Mesendoderm (in vitro differentiated cells): ENCODE measurements around the gene CPXM2.

Source experiments
- DNase-seq: peaks from one replicate; pipeline ENCODE4 v3.0.0; 2013
- H2AK5ac ChIP-seq: 2 replicates; pipeline ENCODE4 v1.6.1; 2013; ENCODE audit warnings: low read length, inconsistent platforms
- H2BK120ac ChIP-seq: 2 replicates; pipeline ENCODE4 v1.6.1; 2013; ENCODE audit warnings: low read depth, mild to moderate bottlenecking, low read length, moderate library complexity, mixed read lengths
- H2BK15ac ChIP-seq: replicated peaks from 2 replicates; pipeline ENCODE4 v1.6.1; 2013; ENCODE audit warnings: low read depth, mild to moderate bottlenecking, moderate library complexity
- H2BK5ac ChIP-seq: 2 replicates; pipeline ENCODE4 v1.6.1; 2013; ENCODE audit warnings: low read length, inconsistent platforms
- H3K18ac ChIP-seq: 2 replicates; pipeline ENCODE4 v1.6.1; 2013; ENCODE audit warnings: mild to moderate bottlenecking, low read length, mixed read lengths
- H3K23ac ChIP-seq: one replicate; pipeline ENCODE4 v1.6.1; 2013; ENCODE audit warnings: low read length
- H3K27ac ChIP-seq: 2 replicates; pipeline ENCODE4 v1.5.1; 2013; ENCODE audit warnings: low read depth, mild to moderate bottlenecking, inconsistent platforms, low read length, moderate library complexity
- H3K27me3 ChIP-seq: 2 replicates; pipeline ENCODE4 v1.6.1; 2013; ENCODE audit warnings: low read length, control low read depth, mild to moderate bottlenecking, inconsistent platforms; ENCODE audit not compliant: insufficient read depth, poor library complexity
- H3K36me3 ChIP-seq: 2 replicates; pipeline ENCODE4 v1.6.1; 2013; ENCODE audit warnings: low read length, inconsistent platforms; ENCODE audit not compliant: control insufficient read depth, insufficient read depth
- H3K4ac ChIP-seq: one replicate; pipeline ENCODE4 v1.6.1; 2013; ENCODE audit warnings: low read depth, mild to moderate bottlenecking, low read length, moderate library complexity
- H3K4me1 ChIP-seq: 2 replicates; pipeline ENCODE4 v1.6.1; 2013; ENCODE audit warnings: low read depth, low read length, inconsistent platforms; ENCODE audit not compliant: control insufficient read depth
- H3K4me2 ChIP-seq: 2 replicates; pipeline ENCODE4 v1.6.1; 2013; ENCODE audit warnings: low read length
- H3K4me3 ChIP-seq: 2 replicates; pipeline ENCODE4 v1.5.1; 2013; ENCODE audit warnings: mild to moderate bottlenecking, low read length
- H3K56ac ChIP-seq: one replicate; pipeline ENCODE4 v1.6.1; 2013; ENCODE audit warnings: low read length
- H3K79me1 ChIP-seq: 2 replicates; pipeline ENCODE4 v1.6.1; 2013; ENCODE audit warnings: low read length, inconsistent platforms
- H3K79me2 ChIP-seq: 2 replicates; pipeline ENCODE4 v1.6.1; 2013; ENCODE audit warnings: mild to moderate bottlenecking, low read length; ENCODE audit not compliant: control insufficient read depth, insufficient read depth
- H3K9ac ChIP-seq: 2 replicates; pipeline ENCODE4 v1.6.1; 2013; ENCODE audit warnings: low read length, inconsistent platforms
- H4K5ac ChIP-seq: one replicate; pipeline ENCODE4 v1.6.1; 2013; ENCODE audit warnings: low read length
- H4K8ac ChIP-seq: one replicate; pipeline ENCODE4 v1.6.1; 2013; ENCODE audit warnings: low read depth, mild to moderate bottlenecking, control low read depth, low read length, moderate library complexity
- WGBS: extraction: QIAGEN DNeasy Blood & Tissue Kit; methylation state at CpG from one replicate; pipeline ENCODE4 v1.1.7; 2013; ENCODE audit warnings: low lambda C conversion rate, missing lambda C conversion rate; ENCODE audit not compliant: insufficient coverage; ENCODE audit errors: extremely low coverage; 5-methylcytosine and 5-hydroxymethylcytosine counted together

Gene CPXM2

GRCh38 chr10:123842692-123843385 is 48.8 kb downstream of the CPXM2 start:
- Histone ChIP-seq H2BK15ac (no peak overlapping the region), H3K23ac (no peak overlapping the region), H3K79me1 (no peaks in the 10 kb centered on the region), H3K79me2 (no peaks in the 10 kb centered on the region), H3K27me3 (no peaks in the 10 kb centered on the region), H2BK120ac (no peak overlapping the region), H4K8ac (no peak overlapping the region), H3K36me3 (no peaks in the 10 kb centered on the region), H2BK5ac (no peak overlapping the region), H3K27ac (no peak overlapping the region), H3K4ac (no peak overlapping the region), H3K9ac (no peak overlapping the region), H3K4me1 (no peaks in the 10 kb centered on the region), H3K4me3 (no peak overlapping the region), H2AK5ac (no peak overlapping the region), H3K56ac (no peak overlapping the region), H4K5ac (no peak overlapping the region), H3K18ac (no peak overlapping the region), H3K4me2 (no peak overlapping the region)
- WGBS = no CpG with 5 or more reads among the region's 9 CpGs
- DNase-seq = no peak

- H2BK5ac ChIP-seq = no peak overlapping the region
- no peaks in the 10 kb centered on the region for H3K27me3 ChIP-seq
- no peaks in the 10 kb centered on the region for H3K79me1 ChIP-seq
- whole genome bisulfite sequencing = no CpG with 5 or more reads among the region's 2 CpGs
- no peak overlapping the region for H3K23ac ChIP-seq
- H3K4me2 ChIP-seq = no peak overlapping the region
- no peak overlapping the region for H3K56ac ChIP-seq
- no peak overlapping the region for H2AK5ac ChIP-seq
- H3K79me2 ChIP-seq = no peaks in the 10 kb centered on the region
- H3K36me3 ChIP-seq = no peaks in the 10 kb centered on the region
- H3K4ac ChIP-seq = no peak overlapping the region
- no peak overlapping the region for H4K5ac ChIP-seq
- no peak for DNase-seq
- H3K18ac ChIP-seq = no peak overlapping the region
- H2BK120ac ChIP-seq = no peak overlapping the region
- no peak overlapping the region for H3K9ac ChIP-seq
- H3K27ac ChIP-seq = no peak overlapping the region
- H4K8ac ChIP-seq = no peak overlapping the region
- H2BK15ac ChIP-seq = no peak overlapping the region
- no peaks in the 10 kb centered on the region for H3K4me1 ChIP-seq
- H3K4me3 ChIP-seq = no peak overlapping the region
These were observed 50.0 kb downstream of the CPXM2 start for GRCh38 chr10:123841560-123841959.

GRCh38 chr10:123841115-123841514 is 50.5 kb downstream of the CPXM2 start:
- no peak for DNase-seq
- H4K5ac ChIP-seq = no peak overlapping the region
- no peak overlapping the region for H3K4me2 ChIP-seq
- no peak overlapping the region for H4K8ac ChIP-seq
- H3K23ac ChIP-seq = no peak overlapping the region
- H3K9ac ChIP-seq = no peak overlapping the region
- H2BK5ac ChIP-seq = no peak overlapping the region
- WGBS = no CpG with 5 or more reads among the region's 9 CpGs
- no peak overlapping the region for H2BK120ac ChIP-seq
- no peaks in the 10 kb centered on the region for H3K36me3 ChIP-seq
- no peak overlapping the region for H3K27ac ChIP-seq
- H3K4me3 ChIP-seq = no peak overlapping the region
- no peak overlapping the region for H3K18ac ChIP-seq
- no peak overlapping the region for H3K56ac ChIP-seq
- no peaks in the 10 kb centered on the region for H3K79me1 ChIP-seq
- H3K4ac ChIP-seq = no peak overlapping the region
- H3K79me2 ChIP-seq = no peaks in the 10 kb centered on the region
- H2AK5ac ChIP-seq = no peak overlapping the region
- H3K4me1 ChIP-seq = no peaks in the 10 kb centered on the region
- no peaks in the 10 kb centered on the region for H3K27me3 ChIP-seq
- no peak overlapping the region for H2BK15ac ChIP-seq

GRCh38 chr10:123840714-123841113 is 50.9 kb downstream of the CPXM2 start:
- no peak overlapping the region for H2BK15ac ChIP-seq
- no peak overlapping the region for H2BK120ac ChIP-seq
- no peak overlapping the region for H4K5ac ChIP-seq
- DNase-seq = no peak
- no peaks in the 10 kb centered on the region for H3K79me1 ChIP-seq
- no peak overlapping the region for H4K8ac ChIP-seq
- no peaks in the 10 kb centered on the region for H3K36me3 ChIP-seq
- H3K4ac ChIP-seq = no peak overlapping the region
- no peak overlapping the region for H3K4me3 ChIP-seq
- no peak overlapping the region for H2BK5ac ChIP-seq
- no peaks in the 10 kb centered on the region for H3K27me3 ChIP-seq
- H3K18ac ChIP-seq = no peak overlapping the region
- H3K9ac ChIP-seq = no peak overlapping the region
- H3K23ac ChIP-seq = no peak overlapping the region
- H3K4me2 ChIP-seq = no peak overlapping the region
- no peaks in the 10 kb centered on the region for H3K4me1 ChIP-seq
- no peak overlapping the region for H3K56ac ChIP-seq
- WGBS = no CpG with 5 or more reads among the region's 4 CpGs
- no peak overlapping the region for H2AK5ac ChIP-seq
- H3K27ac ChIP-seq = no peak overlapping the region
- no peaks in the 10 kb centered on the region for H3K79me2 ChIP-seq

GRCh38 chr10:123838596-123839310 is 52.9 kb downstream of the CPXM2 start:
- no peaks in the 10 kb centered on the region for H3K36me3 ChIP-seq
- no peak overlapping the region for H2BK5ac ChIP-seq
- H2AK5ac ChIP-seq = no peak overlapping the region
- no peak overlapping the region for H3K9ac ChIP-seq
- H3K79me1 ChIP-seq = no peaks in the 10 kb centered on the region
- no peak overlapping the region for H3K4me2 ChIP-seq
- no peak overlapping the region for H4K5ac ChIP-seq
- no CpG with 5 or more reads among the region's 13 CpGs for WGBS
- no peak overlapping the region for H4K8ac ChIP-seq
- no peak overlapping the region for H3K4ac ChIP-seq
- no peaks in the 10 kb centered on the region for H3K79me2 ChIP-seq
- H2BK15ac ChIP-seq = no peak overlapping the region
- no peaks in the 10 kb centered on the region for H3K27me3 ChIP-seq
- no peak overlapping the region for H3K27ac ChIP-seq
- no peaks in the 10 kb centered on the region for H3K4me1 ChIP-seq
- H2BK120ac ChIP-seq = no peak overlapping the region
- no peak overlapping the region for H3K4me3 ChIP-seq
- DNase-seq = no peak
- no peak overlapping the region for H3K23ac ChIP-seq
- no peak overlapping the region for H3K56ac ChIP-seq
- H3K18ac ChIP-seq = no peak overlapping the region
